HG03095 (cell line): ENCODE results near the gene MKRN1.
"Not testable (repeated sequence)": the region's sequence is repeated elsewhere in the genome, so short reads cannot be mapped to it uniquely, and the experiment has no call there.

Source experiments
- ATAC-seq: cut with Tn5 transposase; IDR thresholded peaks from one replicate; pipeline ENCODE4 v1.9.1; 2021; ENCODE audit warnings: moderate library complexity; ENCODE audit not compliant: unreplicated experiment

MKRN1 gene

DNA sequence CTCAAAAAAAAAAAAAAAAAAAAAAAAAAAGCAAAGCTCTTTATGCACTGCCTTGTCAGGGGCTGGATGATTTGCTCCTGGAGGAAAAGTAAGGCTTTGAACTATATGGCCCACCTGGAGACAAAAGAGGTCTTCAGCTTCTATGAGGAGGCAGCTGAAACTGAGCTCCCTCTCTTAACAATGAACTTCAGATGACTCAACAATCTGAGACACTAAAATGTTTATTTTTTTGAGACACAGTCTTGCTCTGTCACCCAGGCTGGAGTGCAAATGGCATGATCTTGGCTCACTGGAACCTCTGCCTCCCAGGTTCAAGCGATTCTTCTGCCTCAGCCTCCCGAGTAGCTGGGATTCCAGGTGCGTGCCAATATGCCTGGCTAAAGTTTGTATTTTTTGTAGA lies 38.7 kb downstream of the MKRN1 start:
- ATAC-seq: no peak

DNA sequence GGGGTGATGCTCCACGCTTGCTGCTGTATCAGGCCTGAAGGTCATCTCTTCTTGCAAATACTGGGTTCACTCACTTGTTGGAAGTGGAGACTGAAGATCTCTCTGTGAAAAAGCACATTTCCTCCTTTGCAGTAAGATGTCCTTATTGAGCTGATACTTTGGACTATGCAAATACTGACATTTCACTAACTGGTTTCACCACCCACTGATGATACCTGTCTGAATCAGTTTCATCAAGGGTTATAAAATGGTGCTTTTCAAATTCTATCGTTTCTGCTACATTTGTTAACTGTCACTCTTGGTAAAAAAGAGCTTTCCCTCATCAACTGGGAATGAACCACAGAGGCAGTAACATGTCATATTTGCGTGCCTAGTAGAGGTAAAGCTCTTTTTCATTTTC lies 39.9 kb downstream of the MKRN1 start:
- ATAC-seq: no peak

DNA sequence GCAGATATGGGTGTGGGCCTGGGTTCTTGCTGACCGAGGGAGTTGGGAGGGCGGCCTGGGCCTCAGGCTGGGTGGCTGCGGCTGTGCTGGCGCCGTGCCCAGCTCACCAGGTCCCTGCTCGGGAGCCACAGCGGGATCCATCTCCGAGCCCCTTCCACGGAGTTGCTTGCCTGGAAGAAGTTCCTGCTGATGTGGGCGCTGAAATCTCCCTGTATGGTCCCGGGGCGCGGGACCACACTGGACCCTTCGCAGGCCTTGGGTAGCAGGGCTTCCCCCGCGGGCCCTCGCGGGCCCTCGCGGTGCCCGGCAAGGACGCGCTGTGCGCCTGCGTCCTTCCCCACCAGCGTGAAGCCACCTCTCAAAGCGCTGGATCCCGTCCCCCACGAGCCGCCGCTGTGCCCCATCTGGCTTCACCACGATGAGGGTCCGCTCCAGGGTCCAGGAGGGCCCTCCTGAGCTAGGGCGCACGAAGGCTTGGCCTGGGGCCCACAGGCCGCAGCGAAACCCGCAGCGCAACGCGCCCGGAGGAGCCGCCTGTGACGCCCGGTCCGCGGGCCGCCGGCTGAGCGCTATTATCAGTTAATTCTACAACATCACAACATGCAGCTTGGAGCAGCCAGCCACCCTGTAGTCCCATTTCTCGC lies 43.9 kb downstream of the MKRN1 start:
- no peak for ATAC-seq

DNA sequence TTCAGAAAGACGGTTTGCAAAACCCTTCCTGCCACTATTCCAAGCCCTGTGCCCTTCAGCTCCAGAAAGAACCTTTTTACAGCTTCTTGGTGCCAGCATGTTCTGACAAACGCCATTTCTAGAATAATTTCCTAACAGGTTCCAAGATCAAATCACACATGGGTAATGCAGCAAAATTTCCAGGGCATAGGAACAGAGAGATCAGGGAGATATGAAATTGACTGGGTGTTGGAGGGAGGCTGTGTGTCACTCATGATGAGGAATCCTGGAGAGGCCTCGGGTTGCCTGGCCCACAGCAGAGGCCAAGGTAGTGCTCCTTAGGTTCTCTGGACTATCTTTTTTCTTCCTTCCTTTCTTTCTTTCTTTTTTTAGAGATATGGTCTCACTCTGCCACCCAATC lies 45.9 kb downstream of the MKRN1 start:
- no peak for ATAC-seq

DNA sequence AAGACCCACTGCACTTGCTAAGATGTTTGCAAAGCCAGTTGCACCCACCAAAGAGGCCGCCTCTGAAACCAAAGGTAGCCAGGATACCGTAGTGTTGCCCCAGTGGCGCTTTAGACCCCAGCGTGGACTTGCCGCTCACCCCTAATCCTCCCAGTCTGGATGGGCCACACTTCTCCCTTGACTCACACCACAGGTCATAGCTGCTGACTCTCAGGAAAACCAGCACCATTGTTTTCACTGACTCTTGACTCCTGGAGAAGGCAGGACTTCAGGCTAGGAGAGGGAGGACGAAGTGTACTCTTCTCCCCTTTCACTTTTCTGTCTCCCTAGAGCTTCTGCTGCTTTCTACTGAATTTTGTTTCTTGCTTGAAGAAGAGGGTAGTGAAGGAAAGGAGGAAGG lies 53.2 kb downstream of the MKRN1 start:
- ATAC-seq: no peak

DNA sequence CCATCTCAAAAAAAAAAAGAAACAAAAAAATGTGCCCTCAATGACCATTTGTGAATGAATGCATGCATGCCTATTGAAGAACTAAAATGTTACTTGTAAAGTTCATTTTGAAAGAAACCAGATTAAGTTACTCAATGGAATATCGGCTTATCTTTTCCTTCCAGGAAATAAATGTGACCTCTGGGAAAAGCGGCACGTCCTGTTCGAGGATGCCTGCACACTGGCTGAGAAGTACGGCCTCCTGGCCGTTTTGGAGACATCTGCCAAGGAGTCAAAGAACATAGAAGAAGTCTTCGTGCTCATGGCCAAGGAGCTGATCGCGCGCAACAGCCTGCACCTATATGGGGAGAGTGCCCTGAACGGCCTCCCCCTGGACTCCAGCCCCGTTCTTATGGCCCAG lies 53.6 kb downstream of the MKRN1 start:
- no peak for ATAC-seq

DNA sequence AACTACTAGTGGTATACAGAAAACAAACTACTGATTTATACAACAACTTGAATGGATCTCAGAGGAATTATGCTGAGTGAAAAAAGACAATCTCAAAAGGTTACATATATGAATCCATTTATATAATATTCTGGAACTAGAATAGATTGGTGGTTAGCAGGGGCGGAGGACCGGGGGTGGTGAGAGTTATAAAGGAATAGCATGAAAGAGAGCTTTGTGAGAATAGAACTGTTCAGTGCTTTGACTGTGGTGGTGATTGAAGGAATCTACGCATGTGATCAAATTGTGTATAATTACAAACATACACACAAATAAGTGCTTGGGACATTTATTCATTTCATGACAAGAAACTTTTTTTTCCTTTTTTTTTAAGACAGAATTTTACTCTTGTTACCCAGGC lies 55.8 kb downstream of the MKRN1 start:
- no peak for ATAC-seq

DNA sequence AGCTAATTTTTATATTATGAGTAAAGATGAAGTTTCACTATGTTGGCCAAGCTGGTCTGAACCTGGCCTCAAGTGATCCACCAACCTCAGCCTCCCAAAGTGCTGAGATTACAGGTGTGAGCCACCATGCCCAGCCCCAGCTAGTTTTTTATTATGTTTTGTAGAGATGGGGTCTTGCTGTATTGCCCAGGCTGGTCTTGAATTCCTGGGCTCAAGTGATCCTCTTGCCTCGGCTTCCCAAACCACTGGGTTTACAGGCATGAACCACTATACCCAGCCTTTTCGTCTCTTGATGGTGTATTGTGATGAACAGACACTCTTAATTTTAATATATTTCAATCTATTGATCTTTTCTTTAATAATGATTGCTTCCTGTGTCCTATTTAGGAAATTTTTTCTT lies 57.8 kb downstream of the MKRN1 start:
- ATAC-seq: no peak

DNA sequence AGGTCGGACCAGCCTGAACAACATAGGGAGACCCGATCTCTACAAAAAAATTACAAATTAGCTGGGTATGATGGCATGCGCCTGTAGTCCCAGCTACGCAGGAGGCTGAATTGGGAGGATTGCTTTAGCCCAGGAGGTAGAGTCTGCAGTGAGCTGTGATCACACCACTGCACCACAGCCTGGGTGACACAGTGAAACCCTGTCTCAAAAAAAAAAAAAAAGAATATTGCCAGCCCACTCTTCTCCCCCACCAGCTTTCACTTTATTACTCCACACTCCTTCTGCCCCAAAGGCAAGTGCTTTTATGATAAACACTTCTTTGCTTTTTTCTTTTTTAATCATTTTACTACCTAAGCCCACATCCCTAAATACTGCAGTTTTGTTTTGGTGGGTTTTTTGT lies 60.7 kb downstream of the MKRN1 start:
- ATAC-seq: no peak

DNA sequence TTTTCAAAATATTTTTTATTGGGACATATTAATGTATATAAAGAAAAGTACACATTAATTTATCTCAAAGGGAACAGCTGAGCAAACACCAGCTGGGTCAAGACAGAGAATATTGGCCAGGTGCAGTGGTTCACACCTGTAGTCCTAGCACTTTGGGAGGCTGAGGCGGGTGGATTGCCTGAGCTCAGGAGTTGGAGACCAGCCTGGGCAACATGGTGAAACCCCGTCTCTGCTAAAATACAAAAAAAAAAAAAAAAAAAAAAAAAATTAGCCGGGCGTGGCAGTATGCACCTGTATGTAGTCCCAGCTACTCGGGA lies 61.2 kb downstream of the MKRN1 start:
- not testable (repeated sequence) for ATAC-seq

DNA sequence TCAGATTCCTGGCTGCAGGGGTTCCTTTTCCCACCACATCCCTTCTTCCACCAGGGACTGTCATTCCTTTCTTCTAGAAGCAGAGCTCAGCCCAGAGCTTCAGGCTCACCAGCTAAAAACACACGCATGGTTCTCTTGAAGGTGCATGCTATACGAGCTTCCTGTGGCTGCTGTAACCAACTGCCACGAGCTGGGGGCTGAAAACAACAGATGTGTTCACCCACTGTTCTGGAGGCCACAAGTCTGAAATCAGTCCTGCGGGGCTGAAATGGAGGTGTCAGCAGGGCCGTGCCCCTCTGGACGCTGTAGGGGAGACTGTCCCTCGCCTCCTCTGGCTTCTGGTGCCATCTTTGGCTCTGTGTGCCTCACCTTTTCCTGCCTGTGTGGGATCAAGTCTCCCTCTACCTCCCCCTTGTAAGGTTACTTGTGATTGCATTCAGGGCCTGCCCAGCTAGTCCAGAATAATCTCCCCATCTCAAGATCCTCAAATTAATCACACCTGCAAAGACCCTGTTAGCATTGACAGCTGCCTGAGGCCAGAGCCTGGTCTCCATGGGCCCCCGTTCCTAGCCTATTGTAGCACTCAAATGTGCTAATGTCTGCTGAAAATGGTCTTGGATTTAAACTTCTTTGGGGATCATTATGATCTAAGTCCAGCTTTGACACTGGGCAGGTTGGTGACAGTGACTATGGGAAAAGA lies 61.7 kb downstream of the MKRN1 start:
- no peak for ATAC-seq

DNA sequence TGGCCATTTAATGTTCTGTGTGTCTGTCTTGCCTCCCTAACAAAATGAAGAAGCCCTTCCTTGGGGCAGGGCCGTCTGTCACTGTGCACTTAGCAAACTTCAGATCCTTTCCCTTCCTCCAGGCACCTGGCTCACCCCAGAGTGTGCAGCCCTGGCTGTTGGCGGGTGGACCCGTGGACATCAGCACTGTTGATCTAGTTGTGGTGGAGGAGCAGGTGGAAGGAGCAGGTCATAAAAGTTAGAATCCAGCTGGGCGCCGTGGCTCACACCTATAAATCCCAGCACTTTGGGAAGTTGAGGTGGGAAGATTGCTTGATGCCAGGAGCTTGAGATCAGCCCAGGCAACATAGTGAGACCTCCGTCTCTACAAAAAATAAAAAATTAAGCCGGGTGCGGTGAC lies 62.7 kb downstream of the MKRN1 start:
- no peak for ATAC-seq

DNA sequence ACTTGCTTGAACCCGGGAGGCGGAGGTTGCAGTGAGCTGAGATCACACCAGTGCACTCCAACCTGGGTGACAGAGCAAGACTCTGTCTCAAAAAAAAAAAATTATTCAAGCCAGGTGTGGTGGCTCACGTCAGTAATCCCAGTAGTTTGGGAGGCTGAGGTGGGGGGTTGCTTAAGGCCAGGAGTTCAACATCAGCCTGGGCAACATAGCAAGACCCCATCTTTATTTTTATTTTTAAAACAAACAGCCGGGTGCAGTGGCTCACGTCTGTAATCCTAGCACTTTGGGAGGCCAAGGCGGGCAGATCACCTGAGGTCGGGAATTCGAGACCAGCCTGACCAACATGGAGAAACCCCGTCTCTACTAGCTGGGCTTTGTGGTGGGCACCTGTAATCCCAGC lies 63.5 kb downstream of the MKRN1 start:
- ATAC-seq: not testable (repeated sequence)

DNA sequence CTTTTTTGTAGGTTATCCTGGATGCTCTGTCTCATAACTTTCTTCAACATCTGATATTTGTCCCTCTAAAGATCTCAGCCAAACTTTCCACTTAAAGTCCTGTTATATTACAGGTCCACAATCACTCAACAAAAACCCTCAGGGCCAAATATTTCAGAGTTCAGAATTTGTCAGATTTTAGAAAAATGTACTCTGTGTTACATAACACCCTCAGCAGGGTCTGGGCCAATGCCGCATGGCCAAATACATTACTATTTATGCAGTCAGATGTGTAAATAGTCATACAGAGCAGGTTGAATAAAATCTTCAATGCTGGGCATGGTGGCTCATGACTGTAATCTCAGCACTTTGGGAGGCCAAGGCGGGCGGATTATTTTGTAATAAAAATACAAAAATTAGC lies 63.9 kb downstream of the MKRN1 start:
- no peak for ATAC-seq

DNA sequence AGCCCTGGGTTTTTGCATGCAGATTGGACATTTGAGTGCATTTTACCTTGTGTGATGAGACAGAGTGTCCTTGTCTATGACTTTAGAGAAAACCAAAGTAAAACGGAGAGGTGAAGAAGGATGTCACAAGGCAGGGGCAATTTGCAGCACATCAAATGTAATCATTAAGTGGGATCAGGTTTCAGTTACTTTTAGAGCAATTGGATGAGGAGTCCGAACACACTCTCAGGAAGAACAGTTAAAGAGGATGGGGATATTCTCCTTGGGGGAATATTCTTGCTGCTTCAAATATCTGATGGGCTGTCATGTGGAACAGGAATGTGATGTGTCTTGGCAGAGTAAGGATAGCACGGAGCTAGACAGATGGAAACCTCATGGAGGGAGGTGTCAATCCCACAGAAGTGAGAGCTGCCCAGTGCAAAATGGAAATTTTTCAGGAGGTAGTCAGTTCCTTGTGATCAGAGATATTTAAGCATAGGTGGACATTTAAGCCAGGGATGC lies 74.7 kb downstream of the MKRN1 start:
- no peak for ATAC-seq

DNA sequence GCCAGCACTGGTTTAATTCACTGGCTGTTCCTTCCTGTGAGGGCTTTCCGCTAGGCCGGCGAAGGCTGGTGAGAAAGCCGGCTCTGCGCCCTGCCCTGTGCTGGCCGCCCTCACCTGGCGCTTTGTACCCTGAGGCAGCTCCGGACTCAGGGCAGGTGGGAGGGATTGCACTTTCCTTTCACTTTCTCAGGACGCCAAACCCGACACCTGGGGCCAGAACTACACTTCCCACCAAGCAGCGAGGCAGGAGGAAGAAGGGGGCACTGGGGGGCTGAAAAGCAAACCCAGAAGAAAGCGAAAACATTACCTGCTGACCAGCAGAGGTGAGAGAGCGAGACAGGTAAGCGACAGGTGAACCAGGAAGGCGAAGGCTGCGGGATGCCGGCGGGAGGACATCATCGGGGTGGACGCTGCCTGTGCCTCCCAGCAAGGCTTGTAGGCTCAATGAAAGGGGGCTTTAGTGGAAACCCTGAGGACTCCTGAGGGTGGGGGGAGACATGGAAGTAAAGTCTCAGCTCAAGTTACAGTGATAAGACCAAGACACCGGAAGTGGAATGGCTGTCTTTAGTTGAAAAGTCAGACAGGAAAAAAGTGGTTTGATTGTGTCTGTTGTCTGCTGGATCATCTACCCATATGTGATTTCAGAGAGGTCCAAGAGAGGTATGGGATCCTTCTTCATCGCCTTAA lies 75.3 kb downstream of the MKRN1 start, which contains the start of gene RAB19:
Gene RAB19 (plus strand): TSS at position 181 of the 687 bp plus-strand sequence. CDS start 3,589 bp downstream, outside the sequence.
- ATAC-seq: no peak
